ENCODE measurements around the gene CIART. TPM values are rescaled to one million over a fixed set of nuclear protein-coding genes. Genes with fewer than 3 reads are reported as not detected.

Gene CIART
- total RNA-seq, 1 donor from 2014 or later = 3.9 TPM

DNA sequence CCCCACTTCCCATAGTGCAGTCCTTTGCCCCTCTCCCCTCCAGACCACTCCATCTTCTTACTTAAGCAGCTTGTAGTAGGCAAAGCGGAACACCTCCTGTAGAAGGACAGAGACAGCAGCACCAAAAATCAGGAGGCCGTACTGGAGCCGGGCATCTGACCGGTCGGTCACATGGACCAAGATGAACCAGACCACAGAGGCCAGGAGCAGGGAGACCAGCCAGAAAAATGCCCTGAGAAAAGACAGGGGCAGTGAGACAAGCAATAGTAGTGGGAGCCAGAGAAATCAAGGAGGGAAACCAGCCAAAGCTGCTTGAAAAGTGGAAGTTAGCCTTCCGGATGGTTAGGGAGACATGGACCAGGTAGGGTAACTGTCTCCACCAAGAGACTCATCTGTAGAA is 14.5 kb upstream of the CIART start:
- H3K27me3 Mint-ChIP-seq (ENCODE audit: low read depth) = no peaks in the 10 kb centered on the region
- TF ChIP-seq, protein P1, sequence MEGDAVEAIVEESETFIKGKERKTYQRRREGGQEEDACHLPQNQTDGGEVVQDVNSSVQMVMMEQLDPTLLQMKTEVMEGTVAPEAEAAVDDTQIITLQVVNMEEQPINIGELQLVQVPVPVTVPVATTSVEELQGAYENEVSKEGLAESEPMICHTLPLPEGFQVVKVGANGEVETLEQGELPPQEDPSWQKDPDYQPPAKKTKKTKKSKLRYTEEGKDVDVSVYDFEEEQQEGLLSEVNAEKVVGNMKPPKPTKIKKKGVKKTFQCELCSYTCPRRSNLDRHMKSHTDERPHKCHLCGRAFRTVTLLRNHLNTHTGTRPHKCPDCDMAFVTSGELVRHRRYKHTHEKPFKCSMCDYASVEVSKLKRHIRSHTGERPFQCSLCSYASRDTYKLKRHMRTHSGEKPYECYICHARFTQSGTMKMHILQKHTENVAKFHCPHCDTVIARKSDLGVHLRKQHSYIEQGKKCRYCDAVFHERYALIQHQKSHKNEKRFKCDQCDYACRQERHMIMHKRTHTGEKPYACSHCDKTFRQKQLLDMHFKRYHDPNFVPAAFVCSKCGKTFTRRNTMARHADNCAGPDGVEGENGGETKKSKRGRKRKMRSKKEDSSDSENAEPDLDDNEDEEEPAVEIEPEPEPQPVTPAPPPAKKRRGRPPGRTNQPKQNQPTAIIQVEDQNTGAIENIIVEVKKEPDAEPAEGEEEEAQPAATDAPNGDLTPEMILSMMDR (IDR thresholded peaks at IDR 0.05) = no peak
- no peak for DNase-seq (ENCODE audit: low spot score)
- peak overlapping the region; percentile 98 for H3K4me3 Mint-ChIP-seq (ENCODE audit: unreplicated experiment)
- H3K27ac Mint-ChIP-seq (ENCODE audit: unreplicated experiment) = peak overlapping the region; percentile 97
- H3K36me3 Mint-ChIP-seq (ENCODE audit: low read depth) = peaks cover 16% of the 10 kb centered on the region
- H3K9me3 Mint-ChIP-seq (ENCODE audit: low read depth) = no peaks in the 10 kb centered on the region
- H3K4me1 Mint-ChIP-seq (ENCODE audit: low read depth) = peaks cover 40% of the 10 kb centered on the region

DNA sequence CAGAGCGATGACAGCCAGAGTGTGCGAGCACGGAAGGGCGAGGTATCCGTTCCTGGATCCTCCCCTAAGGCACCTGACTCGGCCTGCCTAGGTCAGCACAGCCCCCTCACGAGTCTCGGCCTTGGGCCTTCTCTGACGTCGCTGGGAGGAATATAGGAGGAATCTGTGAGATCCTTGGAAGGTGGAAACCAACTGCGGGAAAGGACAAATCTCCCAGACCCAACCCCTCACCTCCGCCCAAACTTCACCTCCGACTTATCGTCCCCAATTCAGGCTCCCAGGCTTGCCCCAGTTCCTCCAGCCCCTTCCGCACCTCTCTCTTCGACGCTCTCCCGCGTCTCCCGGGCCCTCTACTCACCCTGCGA is 14.0 kb upstream of the CIART start:
- H3K4me3 Mint-ChIP-seq (ENCODE audit: unreplicated experiment) = peak overlapping the region; percentile 98
- H3K4me1 Mint-ChIP-seq (ENCODE audit: low read depth) = peaks cover 44% of the 10 kb centered on the region
- TF ChIP-seq, protein P1 (IDR thresholded peaks at IDR 0.05) = no peak
- H3K27ac Mint-ChIP-seq (ENCODE audit: unreplicated experiment) = peak overlapping the region; percentile 97
- peaks cover 16% of the 10 kb centered on the region for H3K36me3 Mint-ChIP-seq (ENCODE audit: low read depth)
- no peak for DNase-seq (ENCODE audit: low spot score)
- no peaks in the 10 kb centered on the region for H3K27me3 Mint-ChIP-seq (ENCODE audit: low read depth)
- H3K9me3 Mint-ChIP-seq (ENCODE audit: low read depth) = no peaks in the 10 kb centered on the region

- peak; percentile 99 for DNase-seq (ENCODE audit: low spot score)
- no peaks in the 10 kb centered on the region for H3K27me3 Mint-ChIP-seq (ENCODE audit: low read depth)
- peak within 1 kb of the TSS; percentile 97 for H3K27ac Mint-ChIP-seq (ENCODE audit: unreplicated experiment)
- TF ChIP-seq, protein P1 (IDR thresholded peaks at IDR 0.05) = no peak
- H3K4me3 Mint-ChIP-seq (ENCODE audit: unreplicated experiment) = peak within 1 kb of the TSS; percentile 98
- H3K9me3 Mint-ChIP-seq (ENCODE audit: low read depth) = no peaks in the 10 kb centered on the region
- H3K36me3 Mint-ChIP-seq (ENCODE audit: low read depth) = peaks cover 17% of the 10 kb centered on the region
- H3K4me1 Mint-ChIP-seq (ENCODE audit: low read depth) = peaks cover 49% of the 10 kb centered on the region
These were observed 13.5 kb upstream of the CIART start, which contains the start of gene APH1A for GRCh38 chr1:150268705-150269403. Gene APH1A, minus strand, starts transcription at chr1:150269016. Its CDS starts 206 bp downstream, at chr1:150268810.

GRCh38 chr1:150269451-150269850 is 12.9 kb upstream of the CIART start:
- Mint-ChIP-seq H3K4me1 (ENCODE audit: low read depth) (peaks cover 50% of the 10 kb centered on the region), H3K27me3 (ENCODE audit: low read depth) (no peaks in the 10 kb centered on the region), H3K36me3 (ENCODE audit: low read depth) (peaks cover 16% of the 10 kb centered on the region), H3K9me3 (ENCODE audit: low read depth) (no peaks in the 10 kb centered on the region), H3K4me3 (ENCODE audit: unreplicated experiment) (peak overlapping the region; percentile 98), H3K27ac (ENCODE audit: unreplicated experiment) (peak overlapping the region; percentile 97)
- DNase-seq (ENCODE audit: low spot score) = no peak
- TF ChIP-seq, protein P1 (IDR thresholded peaks at IDR 0.05) = no peak

DNA sequence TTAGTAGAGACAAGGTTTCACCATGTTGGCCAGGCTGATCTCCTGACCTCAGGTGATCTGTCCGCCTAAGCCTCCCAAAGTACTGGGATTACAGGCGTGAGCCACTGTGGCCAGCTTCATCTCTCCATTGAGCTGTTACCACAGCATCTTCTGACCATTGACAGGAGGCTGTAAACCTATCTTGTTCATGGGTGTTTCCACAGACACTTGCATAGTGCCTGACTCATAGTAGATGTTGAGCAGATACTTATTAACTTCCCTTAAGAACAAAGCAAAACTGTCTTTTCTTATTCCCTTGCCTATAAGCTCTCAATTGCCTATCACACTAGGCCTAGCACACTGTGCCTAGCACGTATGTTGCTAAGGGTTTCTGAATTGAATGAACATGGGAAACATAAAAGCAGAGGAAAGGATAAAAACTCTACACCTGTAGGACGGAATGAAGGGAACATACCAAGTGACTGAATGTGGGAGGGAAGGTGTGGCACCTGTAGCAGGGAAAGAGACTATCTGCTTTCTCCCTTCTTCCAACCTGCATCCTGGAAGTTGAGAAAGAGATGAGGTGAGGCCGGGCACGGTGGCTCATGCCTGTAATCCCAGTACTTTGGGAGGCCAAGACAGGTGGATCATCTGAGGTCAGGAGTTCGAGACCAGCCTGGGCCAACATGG is 10.9 kb upstream of the CIART start:
- no peak overlapping the region for H3K4me3 Mint-ChIP-seq (ENCODE audit: unreplicated experiment)
- peaks cover 50% of the 10 kb centered on the region for H3K4me1 Mint-ChIP-seq (ENCODE audit: low read depth)
- TF ChIP-seq, protein P1 (IDR thresholded peaks at IDR 0.05) = no peak
- H3K27me3 Mint-ChIP-seq (ENCODE audit: low read depth) = no peaks in the 10 kb centered on the region
- peak overlapping the region; percentile 96 for H3K27ac Mint-ChIP-seq (ENCODE audit: unreplicated experiment)
- no peaks in the 10 kb centered on the region for H3K9me3 Mint-ChIP-seq (ENCODE audit: low read depth)
- DNase-seq (ENCODE audit: low spot score) = no peak
- peaks cover 6% of the 10 kb centered on the region for H3K36me3 Mint-ChIP-seq (ENCODE audit: low read depth)
